Right lobe of liver (tissue), 6 donors: ENCODE measurements around the gene BEAN1. TPM values are rescaled to one million over a fixed set of nuclear protein-coding genes. Genes with fewer than 3 reads are reported as not detected.

Source experiments
- ATAC-seq, 4 donors: fragments of 200-7000 bp; cut with Tn5 transposase; one replicate each; pipeline ENCODE4 v1.9.1; 2020; ENCODE audit warnings: mild to moderate bottlenecking in 4 of 4, moderate library complexity in 4 of 4
- DNase-seq, 3 donors: peaks; one replicate each; pipeline ENCODE4 v3.0.0-alpha.2; 2020
- H3K27ac ChIP-seq, 3 donors: fragments of 200-600 bp; one replicate each; pipeline ENCODE4 v1.8.0; 2022
- H3K27me3 ChIP-seq, 2 donors: fragments of 200-600 bp; one replicate each; pipeline ENCODE4 v1.8.0; 2022
- H3K36me3 ChIP-seq, 4 donors: fragments of 200-600 bp; sonication (generic) in 1 of 4; one replicate each; pipeline versions ENCODE4 v1.5.1 to v1.8.0; 2017 to 2022; ENCODE audit warnings: control low read depth in 1 of 4
- H3K4me1 ChIP-seq, 4 donors: fragments of 200-600 bp; sonication (generic) in 1 of 4; one replicate each; pipeline versions ENCODE4 v1.5.1 to v1.8.0; 2017 to 2022; ENCODE audit warnings: control low read depth in 1 of 4
- H3K4me3 ChIP-seq, 3 donors: fragments of 200-600 bp; one replicate each; pipeline ENCODE4 v1.8.0; 2022
- H3K9me3 ChIP-seq, 4 donors: fragments of 200-600 bp; sonication (generic) in 1 of 4; one replicate each; pipeline versions ENCODE4 v1.5.1 to v1.8.0; 2017 to 2022; ENCODE audit warnings: control low read depth in 1 of 4
- CTCF ChIP-seq, 4 donors: fragments of 200-600 bp in 3 of 4; fragments of 450-650 bp in 1 of 4; IDR thresholded peaks; one replicate each; pipeline versions ENCODE4 v1.5.1 to v1.8.0; 2016 to 2022; ENCODE audit warnings: antibody characterized with exemption in 4 of 4, mild to moderate bottlenecking in 2 of 4
- POLR2A ChIP-seq: fragments of 450-650 bp; IDR thresholded peaks from one replicate; pipeline ENCODE4 v1.6.1; 2017; ENCODE audit warnings: antibody characterized with exemption, mild to moderate bottlenecking
- WGBS: methylation state at CpG from one replicate; pipeline ENCODE4 v1.1.6; 2018; ENCODE audit warnings: low coverage, low lambda C conversion rate; ENCODE audit not compliant: insufficient coverage; ENCODE audit errors: missing lambda C conversion rate; 5-methylcytosine and 5-hydroxymethylcytosine counted together
- intact Hi-C, 2 donors: fragments of 100-400 bp; cut with DNase I; formaldehyde crosslinking; loops; one replicate each; pipeline versions ENCODE4 v1.11.2 to v1.14.1; 2022
- total RNA-seq, 6 experiments: library from RNA; depleted of rRNA in 2 of 6; stranded (reverse); fragments of >200 nt in 2 of 6; fragmentation: NEBNext Ultra II Directional in 3 of 6; extraction: Animal tissue kit (Norgen Biotek cat#: 25700) in 3 of 6; gene quantifications; one replicate each; pipeline versions ENCODE4 v1.1.0 to v1.2.4, GENCODE V29; 2016 to 2023
- donor health status: DM: no; HTN: yes; CAD: no.
- donor health status: DM: no; HTN: no; CAD: no.
- donor health status: DM: no; HTN: no; CAD: no.
- donor health status: DM: no; HTN: yes; CAD: no.
- donor health status: DM: no; HTN: yes; CAD: no.

BEAN1 gene
- total RNA-seq, 6 experiments from 2014 or later: 0.09 to 0.26 (median 0.10) TPM; not detected in 3

GRCh38 chr16:66471716-66472393 lies 44.8 kb downstream of the BEAN1 start:
- H3K27ac ChIP-seq: no peak overlapping the region
- TF ChIP-seq POLR2A (no peak), CTCF (IDR thresholded peaks at IDR 0.05) (no peak)
- intact Hi-C loops: loop anchor here in 1 of 2 donors (10.0 kb wide), 1 partner anchor 133 kb away; the partner anchor contains the start of gene CMTM3
- 60% methylated on average over 2 of the region's 10 CpGs for WGBS
- ATAC-seq (no peak), DNase-seq (no peak)
- no peaks in the 10 kb centered on the region for H3K27me3 ChIP-seq
- no peaks in the 10 kb centered on the region for H3K4me1 ChIP-seq
- no peaks in the 10 kb centered on the region for H3K36me3 ChIP-seq
- H3K9me3 ChIP-seq: no peaks in the 10 kb centered on the region
- H3K4me3 ChIP-seq: no peak overlapping the region

GRCh38 chr16:66473051-66473571 lies 46.0 kb downstream of the BEAN1 start:
- intact Hi-C loops: loop anchor here in 1 of 2 donors (10.0 kb wide), 1 partner anchor 132 kb away; the partner anchor contains the start of gene CMTM3
- TF ChIP-seq POLR2A: no peak
- no peak for TF ChIP-seq CTCF (IDR thresholded peaks at IDR 0.05)
- DNase-seq (no peak), ATAC-seq (no peak)
- no peak overlapping the region for H3K4me3 ChIP-seq
- no peaks in the 10 kb centered on the region for H3K27me3 ChIP-seq
- 77% methylated on average over 5 of the region's 15 CpGs for WGBS
- no peak overlapping the region for H3K27ac ChIP-seq
- no peaks in the 10 kb centered on the region for H3K4me1 ChIP-seq
- H3K9me3 ChIP-seq: no peaks in the 10 kb centered on the region
- H3K36me3 ChIP-seq: no peaks in the 10 kb centered on the region

GRCh38 chr16:66473654-66474519 lies 46.8 kb downstream of the BEAN1 start:
- TF ChIP-seq POLR2A (no peak), CTCF (IDR thresholded peaks at IDR 0.05) (no peak)
- intact Hi-C loops: loop anchor here in 1 of 2 donors (10.0 kb wide), 1 partner anchor 131 kb away; the partner anchor contains the start of gene CMTM3
- Histone ChIP-seq H3K4me1 (no peaks in the 10 kb centered on the region), H3K27me3 (no peaks in the 10 kb centered on the region), H3K36me3 (no peaks in the 10 kb centered on the region), H3K9me3 (no peaks in the 10 kb centered on the region), H3K27ac (no peak overlapping the region), H3K4me3 (no peak overlapping the region)
- ATAC-seq: no peak
- no peak for DNase-seq
- 91% methylated on average over 4 of the region's 4 CpGs for WGBS

GRCh38 chr16:66474750-66475199 lies 47.7 kb downstream of the BEAN1 start:
- no peaks in the 10 kb centered on the region for H3K4me1 ChIP-seq
- H3K9me3 ChIP-seq: no peaks in the 10 kb centered on the region
- no peak overlapping the region for H3K27ac ChIP-seq
- 22% methylated on average over 4 of the region's 4 CpGs for WGBS
- H3K36me3 ChIP-seq: no peaks in the 10 kb centered on the region
- ATAC-seq (peak in 1 of 4 donors; percentile 13), DNase-seq (no peak)
- TF ChIP-seq POLR2A: no peak
- TF ChIP-seq CTCF (IDR thresholded peaks at IDR 0.05): no peak
- no peak overlapping the region for H3K4me3 ChIP-seq
- intact Hi-C loops: loop anchor here in 1 of 2 donors (10.0 kb wide), 1 partner anchor 130 kb away; the partner anchor contains the start of gene CMTM3
- H3K27me3 ChIP-seq: no peaks in the 10 kb centered on the region
